ENCODE data around the gene PDE8B.
A peak's percentile ranks its signal among the peaks of the same experiment; 100 is the strongest.

PDE8B gene

GRCh38 chr5:77174526-77174925 lies 36.0 kb upstream of the PDE8B start:
- no peak overlapping the region for H3K27ac ChIP-seq
- H3K27me3 ChIP-seq (replicated peaks), result no peaks in the 10 kb centered on the region
- DNase-seq, result no peak
- no peak overlapping the region for H3K4me3 ChIP-seq (ENCODE audit: low read depth, low read length)
- TF ChIP-seq CTCF (IDR thresholded peaks at IDR 0.05; ENCODE audit: low read depth, low read length, missing control alignments), result no peak
- in situ Hi-C loops (cut with HindIII; ENCODE audit: low pct_ligation_motif_present, low sequenced_read_pairs), result no loop called here
- no peaks in the 10 kb centered on the region for H3K36me3 ChIP-seq (replicated peaks)

DNA sequence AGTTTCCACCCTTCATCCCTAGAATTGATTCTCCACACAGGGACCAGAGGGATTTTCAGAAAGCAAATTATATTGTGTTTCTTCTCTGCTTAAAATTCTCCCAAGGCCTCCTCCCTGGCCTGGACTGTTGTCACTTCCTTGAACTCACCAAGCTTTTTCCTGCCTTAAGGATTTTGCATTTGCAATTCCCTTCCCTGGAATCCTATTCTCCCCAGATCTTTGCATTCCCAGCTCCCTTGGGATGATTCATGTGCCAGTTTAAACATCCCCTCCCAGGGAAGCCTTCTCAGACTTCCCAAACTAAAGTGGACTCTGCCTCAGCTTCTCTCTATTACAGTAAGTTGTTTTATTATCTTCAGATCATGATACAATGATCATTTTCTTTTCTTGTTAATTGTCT lies 35.2 kb upstream of the PDE8B start:
- Histone ChIP-seq H3K27ac (no peak overlapping the region), H3K27me3 (replicated peaks) (no peaks in the 10 kb centered on the region), H3K4me3 (ENCODE audit: low read depth, low read length) (no peak overlapping the region), H3K36me3 (replicated peaks) (no peaks in the 10 kb centered on the region)
- DNase-seq, result no peak
- no peak for TF ChIP-seq CTCF (IDR thresholded peaks at IDR 0.05; ENCODE audit: low read depth, low read length, missing control alignments)
- in situ Hi-C loops (cut with HindIII; ENCODE audit: low pct_ligation_motif_present, low sequenced_read_pairs), result no loop called here

GRCh38 chr5:77176429-77176828 lies 34.1 kb upstream of the PDE8B start:
- TF ChIP-seq CTCF (IDR thresholded peaks at IDR 0.05; ENCODE audit: low read depth, low read length, missing control alignments), result no peak
- peaks cover 3% of the 10 kb centered on the region for H3K27me3 ChIP-seq (replicated peaks)
- no peaks in the 10 kb centered on the region for H3K36me3 ChIP-seq (replicated peaks)
- no peak overlapping the region for H3K27ac ChIP-seq
- no peak overlapping the region for H3K4me3 ChIP-seq (ENCODE audit: low read depth, low read length)
- DNase-seq, result no peak
- in situ Hi-C loops (cut with HindIII; ENCODE audit: low pct_ligation_motif_present, low sequenced_read_pairs), result no loop called here

- Histone ChIP-seq H3K4me3 (ENCODE audit: low read depth, low read length) (no peak overlapping the region), H3K27me3 (replicated peaks) (peaks cover 3% of the 10 kb centered on the region), H3K36me3 (replicated peaks) (no peaks in the 10 kb centered on the region), H3K27ac (no peak overlapping the region)
- in situ Hi-C loops (cut with HindIII; ENCODE audit: low pct_ligation_motif_present, low sequenced_read_pairs), result no loop called here
- TF ChIP-seq CTCF (IDR thresholded peaks at IDR 0.05; ENCODE audit: low read depth, low read length, missing control alignments), result no peak
- DNase-seq, result no peak
These were observed 32.9 kb upstream of the PDE8B start for GRCh38 chr5:77177576-77177975.

DNA sequence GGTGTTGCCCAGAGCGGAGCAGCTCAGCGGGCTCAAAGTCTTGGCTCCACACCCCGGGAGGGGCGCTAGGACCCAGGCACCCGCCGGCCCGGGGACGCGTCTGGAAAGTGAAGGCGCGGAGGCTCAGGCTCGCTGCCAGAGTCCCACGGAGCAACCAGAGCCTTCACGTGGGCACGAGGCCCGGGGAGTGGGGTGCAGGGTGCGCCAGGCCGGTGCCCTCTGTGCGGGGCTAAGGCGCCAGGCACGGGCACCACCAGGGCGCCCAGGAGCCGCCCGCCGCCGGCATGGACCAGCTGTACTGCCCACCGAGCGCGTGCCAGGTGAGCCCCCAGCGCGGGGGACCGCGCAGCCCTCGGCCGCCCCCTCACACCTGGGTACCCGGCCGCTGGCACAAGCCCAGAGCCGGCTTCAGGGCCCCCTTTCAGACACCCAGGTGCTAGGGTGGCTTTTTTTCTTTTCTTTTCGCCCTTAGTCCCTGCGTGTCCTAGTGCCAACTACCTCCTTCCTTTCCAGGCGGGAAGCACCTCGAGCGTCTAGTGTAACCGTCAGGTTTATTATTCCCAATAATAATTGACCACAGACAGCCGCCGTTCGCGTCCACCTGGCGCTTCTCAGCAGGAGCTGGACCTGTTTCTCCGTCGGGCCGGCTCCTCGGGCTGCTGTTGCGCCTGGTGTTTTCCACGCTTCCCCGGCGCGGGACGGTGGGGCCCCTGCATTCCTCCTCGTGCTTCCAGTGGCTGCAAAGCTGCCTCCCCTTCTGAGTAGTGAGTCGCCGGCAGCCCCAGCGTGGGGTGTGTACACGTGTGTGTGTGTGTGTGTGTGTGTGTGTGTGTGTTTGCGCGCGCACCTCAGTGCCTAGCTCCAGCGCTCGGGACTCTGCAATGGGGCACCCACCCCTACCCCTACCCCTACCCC lies 30.1 kb upstream of the PDE8B start:
- no peaks in the 10 kb centered on the region for H3K36me3 ChIP-seq (replicated peaks)
- TF ChIP-seq CTCF (IDR thresholded peaks at IDR 0.05; ENCODE audit: low read depth, low read length, missing control alignments), result no peak
- in situ Hi-C loops (cut with HindIII; ENCODE audit: low pct_ligation_motif_present, low sequenced_read_pairs), result no loop called here
- peak overlapping the region; percentile 46 for H3K4me3 ChIP-seq (ENCODE audit: low read depth, low read length)
- DNase-seq, result no peak
- H3K27ac ChIP-seq, result no peak overlapping the region
- peaks cover 3% of the 10 kb centered on the region for H3K27me3 ChIP-seq (replicated peaks)

All from brain microvascular endothelial cell (primary cell).